H1 (cell line): ENCODE data around the gene ABHD16B.

ENCODE experiments used
- CTBP2 ChIP-seq: IDR thresholded peaks from 2 replicates; pipeline ENCODE4 v1.7.0; 2011; ENCODE audit warnings: borderline replicate concordance, mild to moderate bottlenecking, moderate library complexity, mixed read lengths, low read length; ENCODE audit not compliant: insufficient read depth, insufficient read length
- MAFK ChIP-seq: IDR thresholded peaks from 2 replicates; pipeline ENCODE4 v1.6.1; 2012; ENCODE audit warnings: low read depth, mild to moderate bottlenecking, improper control_type of control experiment, low read length
- NANOG ChIP-seq: IDR thresholded peaks from 2 replicates; pipeline ENCODE4 v1.6.1; 2011; ENCODE audit warnings: low read length, low read depth, mild to moderate bottlenecking, inconsistent platforms; ENCODE audit not compliant: insufficient read depth, poor library complexity, severe bottlenecking
- POLR2AphosphoS5 ChIP-seq: IDR thresholded peaks from 2 replicates; pipeline ENCODE4 v1.6.1; 2011; ENCODE audit warnings: low read depth, low read length
- SP4 ChIP-seq: IDR thresholded peaks from 2 replicates; pipeline ENCODE4 v1.6.1; 2012; ENCODE audit warnings: low read length, inconsistent platforms
- TCF12 ChIP-seq: IDR thresholded peaks from 2 replicates; pipeline ENCODE4 v1.6.1; 2011; ENCODE audit warnings: low read depth, mild to moderate bottlenecking, low read length
- ZNF274 ChIP-seq: IDR thresholded peaks from 2 replicates; pipeline ENCODE4 v1.7.0; 2012; ENCODE audit warnings: low read length, borderline replicate concordance; ENCODE audit errors: extremely low read depth

GRCh38 chr20:63893999-63894357, 32.7 kb downstream of the ABHD16B start:
- TF ChIP-seq SP4 (no peak), MAFK (no peak), POLR2AphosphoS5 (no peak), ZNF274 (no peak), TCF12 (no peak), CTBP2 (no peak), NANOG (no peak)
